ENCODE measurements around the gene SLC39A1. TPM values are rescaled to one million over a fixed set of nuclear protein-coding genes. Genes with fewer than 3 reads are reported as not detected.

Gene SLC39A1
- total and polyA plus RNA-seq, 2 of the 8 experiments (the other 6 are each of a cell fraction or from before 2014, with no cell fraction given): 238 to 337 TPM

GRCh38 chr1:153995202-153995601, 31.9 kb upstream of the SLC39A1 start:
- no peak overlapping the region for H3K27ac ChIP-seq (ENCODE audit: low read depth, low read length)
- H3K14ac ChIP-seq (ENCODE audit: insufficient read length): no peak overlapping the region
- no peaks in the 10 kb centered on the region for H3K27me3 ChIP-seq (replicated peaks in 1 of 4; ENCODE audit: control insufficient read depth in 3 of 4, extremely low read depth in 1 of 4, insufficient read depth in 3 of 4, low read length in 3 of 4)
- ChIA-PET POLR2A (ENCODE audit: partially characterized antibody) (interaction anchor here (0.6 to 13.2 kb wide), 13 partner anchors 7 to 440 kb away, joined by 3 to 454 read pairs (median 7); partner anchors contain the start of genes CREB3L4, CRTC2, JTB and RAB13), CTCF (ENCODE audit: partially characterized antibody) (interaction anchor here (1.2 to 1.4 kb wide), 2 partner anchors 9 to 151 kb away, joined by 3 to 5 read pairs; partner anchors contain the start of gene RAB13)
- no peak overlapping the region for H3K18ac ChIP-seq (ENCODE audit: extremely low read depth, low read length)
- H4K91ac ChIP-seq (replicated peaks; ENCODE audit: insufficient read length, low read length): no peak overlapping the region
- H3K4me3 ChIP-seq (ENCODE audit: extremely low read depth in 1 of 4, insufficient read depth in 2 of 4, low read depth in 3 of 4, low read length in 4 of 4): no peak overlapping the region
- peaks cover 0 to 8% of the 10 kb centered on the region in 2 experiments for H4K20me1 ChIP-seq (replicated peaks in 1 of 2; ENCODE audit: control insufficient read depth in 1 of 2, insufficient read depth in 2 of 2, low read length in 2 of 2)
- no peak overlapping the region for H2BK15ac ChIP-seq (ENCODE audit: low read length)
- 96% methylated on average over 3 of the region's 3 CpGs; no CpG with 5 or more reads in 1 of the 2 experiments for WGBS, 2 experiments (ENCODE audit: extremely low coverage in 1 of 2, insufficient coverage in 1 of 2, insufficient read length in 1 of 2, insufficient replicate concordance in 2 of 2, low coverage in 1 of 2, low lambda C conversion rate in 2 of 2, missing lambda C conversion rate in 1 of 2)
- DNase-seq (ENCODE audit: low read depth in 1 of 2, low spot score in 2 of 2): no peak
- peaks cover 0 to 3% of the 10 kb centered on the region in 2 experiments; a peak in 1 of 4 replicates for H3K9me3 ChIP-seq (ENCODE audit: insufficient read depth in 2 of 2, low read depth in 1 of 2, low read length in 1 of 2)
- H4K8ac ChIP-seq (ENCODE audit: extremely low read depth, insufficient read depth, low read length): no peak overlapping the region
- peaks cover 0 to 8% (median 3%) of the 10 kb centered on the region in 4 experiments; a peak in 4 of 7 replicates for H3K4me1 ChIP-seq (replicated peaks in 1 of 4; ENCODE audit: control insufficient read depth in 3 of 4, insufficient read depth in 4 of 4, low read length in 3 of 4)
- H3K36me3 ChIP-seq (ENCODE audit: control insufficient read depth in 2 of 4, insufficient read depth in 4 of 4, low read length in 3 of 4): peaks cover 14 to 45% (median 28%) of the 10 kb centered on the region in 4 experiments
- no peak for TF ChIP-seq MAFK (IDR thresholded peaks at IDR 0.05; ENCODE audit: low read depth, low read length)
- no peak for TF ChIP-seq TAF1 (IDR thresholded peaks at IDR 0.05; ENCODE audit: low read depth, low read length)
- TF ChIP-seq CREB1 (IDR thresholded peaks at IDR 0.05): no peak
- no peak for TF ChIP-seq BCL11A (IDR thresholded peaks at IDR 0.05; ENCODE audit: low read depth in 2 of 2, low read length in 2 of 2)
- no peak for TF ChIP-seq SAP30 (IDR thresholded peaks at IDR 0.05; ENCODE audit: insufficient read depth, insufficient replicate concordance, low read length)
- TF ChIP-seq, protein P1, sequence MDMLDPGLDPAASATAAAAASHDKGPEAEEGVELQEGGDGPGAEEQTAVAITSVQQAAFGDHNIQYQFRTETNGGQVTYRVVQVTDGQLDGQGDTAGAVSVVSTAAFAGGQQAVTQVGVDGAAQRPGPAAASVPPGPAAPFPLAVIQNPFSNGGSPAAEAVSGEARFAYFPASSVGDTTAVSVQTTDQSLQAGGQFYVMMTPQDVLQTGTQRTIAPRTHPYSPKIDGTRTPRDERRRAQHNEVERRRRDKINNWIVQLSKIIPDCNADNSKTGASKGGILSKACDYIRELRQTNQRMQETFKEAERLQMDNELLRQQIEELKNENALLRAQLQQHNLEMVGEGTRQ (IDR thresholded peaks at IDR 0.05; ENCODE audit: low read length): no peak
- TF ChIP-seq SIX5 (IDR thresholded peaks at IDR 0.05; ENCODE audit: low read depth, low read length): no peak
- no peak for TF ChIP-seq JUN (IDR thresholded peaks at IDR 0.05; ENCODE audit: low read depth, low read length)
- no peak for TF ChIP-seq HDAC2 (IDR thresholded peaks at IDR 0.05; ENCODE audit: borderline replicate concordance in 1 of 2, low read depth in 2 of 2, low read length in 2 of 2)
- TF ChIP-seq KDM4A (IDR thresholded peaks at IDR 0.05; ENCODE audit: low read depth, low read length, severe bottlenecking): no peak
- no peak for TF ChIP-seq GTF2F1 (IDR thresholded peaks at IDR 0.05; ENCODE audit: borderline replicate concordance, low read depth, low read length)
- TF ChIP-seq SRF (IDR thresholded peaks at IDR 0.05; ENCODE audit: low read depth, low read length): no peak
- no peak for TF ChIP-seq CEBPB (IDR thresholded peaks at IDR 0.05; ENCODE audit: low read depth, low read length)
- peaks cover 9% of the 10 kb centered on the region for H3K23me2 ChIP-seq (ENCODE audit: low read depth, low read length)
- H3K79me2 ChIP-seq (ENCODE audit: control insufficient read depth in 1 of 2, insufficient read depth in 2 of 2, low read length in 2 of 2): peaks cover 0 to 19% of the 10 kb centered on the region in 2 experiments; a peak in 3 of 4 replicates
- H2BK120ac ChIP-seq (replicated peaks; ENCODE audit: low read depth, low read length): no peak overlapping the region
- no peak overlapping the region for H3K4ac ChIP-seq (replicated peaks; ENCODE audit: insufficient read length, low read depth, low read length)
- H3K4me2 ChIP-seq (ENCODE audit: insufficient read depth in 1 of 2, low read depth in 2 of 2, low read length in 2 of 2): no peak overlapping the region
- no peak overlapping the region for H4K5ac ChIP-seq (ENCODE audit: insufficient read length, low read depth, low read length)
- H2BK12ac ChIP-seq (ENCODE audit: low read depth, low read length): no peak overlapping the region
- H3K56ac ChIP-seq (replicated peaks; ENCODE audit: insufficient read length, low read depth, low read length): no peak overlapping the region
- no peak overlapping the region for H2BK20ac ChIP-seq (ENCODE audit: low read length)
- no peak overlapping the region for H2AFZ ChIP-seq (ENCODE audit: low read length)
- FAIRE-seq: no peak
- H2BK5ac ChIP-seq (ENCODE audit: low read depth, low read length): no peak overlapping the region
- H3K9ac ChIP-seq (replicated peaks in 1 of 4; ENCODE audit: extremely low read depth in 1 of 4, low read depth in 3 of 4, low read length in 3 of 4): no peak overlapping the region
- H3K23ac ChIP-seq (ENCODE audit: insufficient read length): no peak overlapping the region
- H2AK5ac ChIP-seq (ENCODE audit: low read depth, low read length): no peak overlapping the region
- no peaks in the 10 kb centered on the region for H3K79me1 ChIP-seq (ENCODE audit: low read depth, low read length)
